Breast epithelium (tissue), 3 donors: Measurements from ENCODE around the gene APC2.

Experiments used
- POLR2A ChIP-seq: fragments of 450-650 bp; IDR thresholded peaks from one replicate; pipeline ENCODE4 v1.6.1; 2016; ENCODE audit warnings: antibody characterized with exemption, mild to moderate bottlenecking, moderate library complexity
- POLR2AphosphoS5 ChIP-seq, 3 donors: sonication (generic); formaldehyde crosslinking; IDR thresholded peaks; one replicate each; pipeline ENCODE4 v1.6.1; 2017; ENCODE audit warnings: antibody characterized with exemption in 3 of 3
- TF ChIP-seq, protein P1 (sequence below), 3 donors: fragments of 450-650 bp; IDR thresholded peaks; one replicate each; pipeline ENCODE4 v1.5.1; 2016 to 2017; ENCODE audit warnings: antibody characterized with exemption in 3 of 3, mild to moderate bottlenecking in 3 of 3, moderate library complexity in 3 of 3

DNA sequence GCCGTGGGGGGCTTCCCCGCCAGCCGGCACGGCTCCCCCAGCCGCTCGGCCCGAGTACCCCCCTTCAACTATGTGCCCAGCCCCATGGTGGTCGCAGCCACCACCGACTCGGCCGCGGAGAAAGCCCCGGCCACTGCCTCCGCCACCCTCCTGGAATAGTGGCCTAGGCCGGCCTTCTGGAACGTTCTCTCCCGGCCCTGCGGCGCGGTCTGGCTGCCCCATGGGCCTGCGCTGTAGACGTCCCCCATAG lies 20.1 kb downstream of the APC2 start:
- no peak for TF ChIP-seq POLR2A
- TF ChIP-seq, protein P1, sequence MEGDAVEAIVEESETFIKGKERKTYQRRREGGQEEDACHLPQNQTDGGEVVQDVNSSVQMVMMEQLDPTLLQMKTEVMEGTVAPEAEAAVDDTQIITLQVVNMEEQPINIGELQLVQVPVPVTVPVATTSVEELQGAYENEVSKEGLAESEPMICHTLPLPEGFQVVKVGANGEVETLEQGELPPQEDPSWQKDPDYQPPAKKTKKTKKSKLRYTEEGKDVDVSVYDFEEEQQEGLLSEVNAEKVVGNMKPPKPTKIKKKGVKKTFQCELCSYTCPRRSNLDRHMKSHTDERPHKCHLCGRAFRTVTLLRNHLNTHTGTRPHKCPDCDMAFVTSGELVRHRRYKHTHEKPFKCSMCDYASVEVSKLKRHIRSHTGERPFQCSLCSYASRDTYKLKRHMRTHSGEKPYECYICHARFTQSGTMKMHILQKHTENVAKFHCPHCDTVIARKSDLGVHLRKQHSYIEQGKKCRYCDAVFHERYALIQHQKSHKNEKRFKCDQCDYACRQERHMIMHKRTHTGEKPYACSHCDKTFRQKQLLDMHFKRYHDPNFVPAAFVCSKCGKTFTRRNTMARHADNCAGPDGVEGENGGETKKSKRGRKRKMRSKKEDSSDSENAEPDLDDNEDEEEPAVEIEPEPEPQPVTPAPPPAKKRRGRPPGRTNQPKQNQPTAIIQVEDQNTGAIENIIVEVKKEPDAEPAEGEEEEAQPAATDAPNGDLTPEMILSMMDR (IDR thresholded peaks at IDR 0.05) = no peak
- TF ChIP-seq POLR2AphosphoS5 (IDR thresholded peaks at IDR 0.05) = no peak
